Muscle of leg (tissue), 11 donors: ENCODE results near the gene PRKCA. TPM values are rescaled to one million over a fixed set of nuclear protein-coding genes. Genes with fewer than 3 reads are reported as not detected.
A peak's percentile ranks its signal among the peaks of the same experiment; 100 is the strongest.

Source experiments
- DNase-seq: peaks from one replicate; pipeline ENCODE4 v3.0.0; 2013
- H3K27ac ChIP-seq: one replicate; pipeline ENCODE4 v1.5.1; 2013; ENCODE audit warnings: mild to moderate bottlenecking, low read length, control low read depth
- H3K27me3 ChIP-seq: one replicate; pipeline ENCODE4 v1.6.1; 2013; ENCODE audit warnings: low read length; ENCODE audit not compliant: control insufficient read depth, insufficient read depth
- H3K36me3 ChIP-seq: one replicate; pipeline ENCODE4 v1.6.1; 2013; ENCODE audit warnings: low read length; ENCODE audit not compliant: control insufficient read depth, insufficient read depth
- H3K4me1 ChIP-seq: one replicate; pipeline ENCODE4 v1.6.1; 2013; ENCODE audit warnings: low read length; ENCODE audit not compliant: control insufficient read depth, insufficient read depth
- H3K4me3 ChIP-seq: one replicate; pipeline ENCODE4 v1.5.1; 2013; ENCODE audit warnings: low read length, control low read depth
- H3K9me3 ChIP-seq: replicated peaks from 2 replicates; pipeline ENCODE4 v1.6.1; 2013; ENCODE audit warnings: low read depth, low read length; ENCODE audit not compliant: control insufficient read depth
- WGBS: methylation state at CpG from one replicate; pipeline ENCODE4 v1.1.5; 2013; ENCODE audit warnings: missing lambda C conversion rate; ENCODE audit not compliant: insufficient coverage; 5-methylcytosine and 5-hydroxymethylcytosine counted together
- polyA plus RNA-seq, 8 donors: library from polyadenylated mRNA; unstranded; fragments of 120-200 nt; gene quantifications; one replicate each; pipeline versions ENCODE4 v1.2.1 to v1.2.3, GENCODE V29; 2013; ENCODE audit warnings: inconsistent platforms in 1 of 8, low replicate concordance in 1 of 8; ENCODE audit not compliant: insufficient read length in 8 of 8, insufficient read depth in 1 of 8
- total RNA-seq: library from RNA; stranded (reverse); fragments of 120-200 nt; gene quantifications from one replicate; pipeline ENCODE4 v1.2.4, GENCODE V29; 2013

PRKCA gene
- total and polyA plus RNA-seq, 9 donors = 2.3 to 6.5 (median 3.5) TPM

DNA sequence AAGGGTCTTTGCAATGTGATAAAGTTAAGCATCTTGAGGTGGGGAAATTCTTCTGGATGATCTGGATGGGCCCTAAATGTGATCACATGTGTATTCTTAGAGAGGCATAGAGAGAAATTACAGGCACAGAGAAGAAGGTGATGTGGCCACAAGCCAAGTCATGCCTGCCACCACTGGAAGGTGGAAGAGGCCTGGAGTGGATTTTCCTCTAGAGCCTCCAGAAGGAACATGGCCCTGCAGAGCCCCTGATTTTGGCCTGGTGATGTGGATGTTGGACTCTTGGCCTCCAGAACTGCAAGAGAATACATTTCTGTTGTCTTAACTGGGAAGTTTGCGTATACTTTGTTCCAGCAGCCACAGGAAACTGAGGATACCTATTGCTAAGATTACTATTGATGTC is 375.6 kb downstream of the PRKCA start:
- WGBS = no CpG with 5 or more reads among the region's 1 CpG
- Histone ChIP-seq H3K27me3 (peaks cover 2% of the 10 kb centered on the region), H3K4me1 (no peaks in the 10 kb centered on the region), H3K36me3 (no peaks in the 10 kb centered on the region), H3K9me3 (peaks cover 4% of the 10 kb centered on the region), H3K27ac (no peak overlapping the region), H3K4me3 (no peak overlapping the region)
- no peak for DNase-seq

DNA sequence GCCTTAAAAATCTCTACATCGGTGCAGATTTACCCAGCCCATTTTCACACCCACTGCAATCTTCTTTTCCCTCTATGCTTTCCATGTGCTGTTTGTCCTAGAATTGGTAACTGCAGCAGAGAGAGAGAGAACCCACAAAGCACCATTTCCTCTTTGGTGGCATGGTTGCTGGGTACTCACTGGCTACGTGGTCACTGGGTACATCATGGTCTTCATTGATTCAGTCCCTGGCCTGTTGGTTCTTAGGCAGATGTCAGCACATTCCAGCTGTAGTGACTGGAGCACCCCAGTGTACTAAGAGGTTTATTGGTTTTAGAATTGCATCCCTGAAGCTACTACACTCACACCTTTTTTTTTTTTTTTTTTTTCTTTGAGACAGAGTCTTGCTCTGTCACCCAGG is 376.4 kb downstream of the PRKCA start:
- no peaks in the 10 kb centered on the region for H3K4me1 ChIP-seq
- no peak for DNase-seq
- no peaks in the 10 kb centered on the region for H3K36me3 ChIP-seq
- no peak overlapping the region for H3K4me3 ChIP-seq
- H3K27me3 ChIP-seq = peaks cover 2% of the 10 kb centered on the region
- 71% methylated on average over 1 of the region's 2 CpGs for WGBS
- H3K27ac ChIP-seq = no peak overlapping the region
- peaks cover 4% of the 10 kb centered on the region for H3K9me3 ChIP-seq

DNA sequence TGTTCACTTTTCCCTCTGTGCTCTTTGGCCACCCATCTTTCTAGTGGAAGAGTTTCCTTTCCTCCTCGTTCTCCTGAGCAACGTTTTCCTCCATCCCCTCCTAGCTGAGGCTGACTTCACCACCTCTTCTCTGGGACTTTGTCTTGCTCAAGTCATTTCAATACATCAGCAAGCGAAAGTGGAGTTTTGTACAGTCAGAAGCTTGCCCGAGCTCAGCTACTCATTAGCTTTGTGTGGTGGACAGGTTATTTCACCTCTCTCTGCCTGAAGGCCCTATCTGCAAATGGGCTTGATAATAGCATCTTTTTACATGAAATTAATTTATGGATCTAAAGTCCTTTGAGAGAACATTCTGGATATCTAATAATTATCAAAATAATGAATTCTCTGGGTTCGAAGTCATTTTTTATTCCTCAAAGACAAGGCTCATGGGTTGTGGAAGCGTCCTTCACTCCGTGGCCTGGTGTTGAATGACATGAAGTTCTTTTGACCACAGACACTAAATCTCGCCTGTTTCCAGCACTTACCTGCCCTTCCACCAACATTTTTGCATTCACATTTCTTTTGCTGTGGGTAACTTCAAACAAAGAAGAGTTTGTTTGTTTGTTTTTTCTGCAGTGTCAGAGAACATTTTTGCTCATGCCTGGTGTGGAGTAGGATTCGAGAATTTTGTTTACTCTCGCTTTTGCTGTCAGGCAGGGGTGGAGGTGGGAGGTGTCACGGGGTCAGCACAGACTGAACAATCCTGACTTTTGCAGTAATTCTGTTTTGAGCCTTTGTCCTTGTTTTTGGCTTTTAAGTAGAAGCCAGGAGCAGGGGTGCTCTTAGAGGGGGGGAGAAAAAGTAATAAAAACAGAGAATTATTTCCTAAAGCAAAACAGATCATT is 377.5 kb downstream of the PRKCA start:
- DNase-seq = no peak
- peaks cover 1% of the 10 kb centered on the region for H3K4me1 ChIP-seq
- peaks cover 2% of the 10 kb centered on the region for H3K27me3 ChIP-seq
- no peaks in the 10 kb centered on the region for H3K36me3 ChIP-seq
- H3K27ac ChIP-seq = no peak overlapping the region
- 88% methylated on average over 5 of the region's 11 CpGs for WGBS
- H3K4me3 ChIP-seq = no peak overlapping the region
- H3K9me3 ChIP-seq = peaks cover 4% of the 10 kb centered on the region

DNA sequence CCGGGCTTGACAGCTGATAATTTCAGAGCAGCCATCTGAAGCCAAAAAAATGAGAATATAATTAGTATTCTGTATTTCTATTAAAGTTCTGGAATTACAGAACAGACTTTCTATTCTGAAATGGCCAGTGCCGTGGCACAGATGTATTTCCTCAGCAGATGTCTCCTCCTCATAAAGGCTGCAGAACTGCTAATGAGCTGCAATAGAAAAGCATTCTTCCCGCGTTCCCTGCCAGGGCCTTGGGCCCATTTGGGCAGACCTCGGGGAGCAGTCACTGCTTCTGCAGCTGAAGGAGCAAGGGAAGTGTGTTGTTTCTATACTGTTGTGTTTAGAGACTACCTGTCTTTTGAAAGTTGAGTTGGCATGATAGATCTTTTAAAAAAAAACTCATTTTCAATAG is 379.9 kb downstream of the PRKCA start:
- Histone ChIP-seq H3K27ac (no peak overlapping the region), H3K36me3 (no peaks in the 10 kb centered on the region), H3K9me3 (peaks cover 4% of the 10 kb centered on the region), H3K4me1 (peaks cover 3% of the 10 kb centered on the region), H3K4me3 (no peak overlapping the region), H3K27me3 (no peaks in the 10 kb centered on the region)
- no CpG with 5 or more reads among the region's 5 CpGs for WGBS
- no peak for DNase-seq

DNA sequence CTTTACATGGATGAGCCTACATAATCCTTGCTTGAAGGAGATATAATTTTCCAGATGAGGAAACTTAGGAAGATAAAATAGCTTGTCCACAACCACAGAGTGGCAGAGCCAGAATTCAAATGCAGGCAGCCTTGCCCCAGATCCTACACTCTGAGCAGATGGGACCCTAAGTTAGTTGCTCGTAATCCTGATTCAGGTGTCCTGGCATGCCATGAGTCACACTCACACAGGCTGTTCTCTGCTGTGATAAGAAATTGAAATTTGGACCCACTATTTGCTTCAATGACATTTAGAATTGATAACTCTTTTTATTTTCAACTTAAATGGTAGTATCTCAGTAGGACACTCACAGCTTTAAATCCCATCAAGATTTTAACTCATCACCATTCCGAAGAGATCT is 381.8 kb downstream of the PRKCA start:
- Histone ChIP-seq H3K27ac (no peak overlapping the region), H3K9me3 (no peaks in the 10 kb centered on the region), H3K27me3 (no peaks in the 10 kb centered on the region), H3K4me1 (peaks cover 3% of the 10 kb centered on the region), H3K36me3 (no peaks in the 10 kb centered on the region), H3K4me3 (no peak overlapping the region)
- WGBS = 57% methylated on average over 1 of the region's 2 CpGs
- DNase-seq = no peak

DNA sequence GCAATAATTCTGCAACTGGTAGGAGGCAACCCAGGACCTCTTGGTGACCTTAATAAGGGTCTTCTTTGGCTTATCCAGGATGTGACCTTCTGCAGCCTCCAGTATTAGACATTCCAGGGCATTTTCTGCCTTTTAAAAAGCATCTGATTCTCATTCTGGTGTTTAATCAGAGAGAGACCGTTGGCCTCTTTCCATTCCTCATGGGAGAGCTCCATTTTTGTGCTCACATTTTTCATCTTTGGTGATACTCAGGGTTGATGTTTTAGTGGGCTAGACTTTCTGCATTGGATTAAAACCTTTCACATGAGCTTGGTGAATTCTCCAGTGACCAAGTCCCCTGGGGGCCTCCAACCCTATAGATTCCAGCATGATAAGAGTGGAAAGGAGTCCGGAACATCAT is 382.3 kb downstream of the PRKCA start:
- DNase-seq = peak; percentile 37
- no peaks in the 10 kb centered on the region for H3K36me3 ChIP-seq
- WGBS = no CpG with 5 or more reads among the region's 2 CpGs
- H3K9me3 ChIP-seq = no peaks in the 10 kb centered on the region
- no peak overlapping the region for H3K4me3 ChIP-seq
- peaks cover 3% of the 10 kb centered on the region for H3K4me1 ChIP-seq
- no peaks in the 10 kb centered on the region for H3K27me3 ChIP-seq
- no peak overlapping the region for H3K27ac ChIP-seq

DNA sequence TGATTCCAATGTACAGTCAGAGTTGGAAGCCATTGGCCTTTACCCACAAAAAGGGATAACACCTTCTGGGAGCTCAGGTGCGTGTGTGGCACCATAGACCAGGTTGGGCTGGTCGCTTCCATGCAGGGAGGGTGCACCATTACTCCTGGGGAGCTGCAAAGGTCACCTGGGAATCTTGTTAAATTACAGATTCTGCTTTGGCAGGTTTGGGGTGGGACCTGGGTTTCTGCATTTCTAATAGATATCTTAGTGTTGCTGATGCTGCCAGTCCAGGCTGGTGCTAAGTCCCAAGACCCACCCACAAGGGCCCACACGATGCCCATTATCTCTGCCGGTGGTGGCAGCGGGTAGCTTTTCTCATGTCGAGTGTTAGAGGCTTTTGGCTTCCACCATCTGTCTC is 384.2 kb downstream of the PRKCA start:
- Histone ChIP-seq H3K4me3 (no peak overlapping the region), H3K27me3 (no peaks in the 10 kb centered on the region), H3K9me3 (no peaks in the 10 kb centered on the region), H3K27ac (no peak overlapping the region), H3K4me1 (peaks cover 6% of the 10 kb centered on the region), H3K36me3 (no peaks in the 10 kb centered on the region)
- DNase-seq = no peak
- 92% methylated on average over 4 of the region's 6 CpGs for WGBS

DNA sequence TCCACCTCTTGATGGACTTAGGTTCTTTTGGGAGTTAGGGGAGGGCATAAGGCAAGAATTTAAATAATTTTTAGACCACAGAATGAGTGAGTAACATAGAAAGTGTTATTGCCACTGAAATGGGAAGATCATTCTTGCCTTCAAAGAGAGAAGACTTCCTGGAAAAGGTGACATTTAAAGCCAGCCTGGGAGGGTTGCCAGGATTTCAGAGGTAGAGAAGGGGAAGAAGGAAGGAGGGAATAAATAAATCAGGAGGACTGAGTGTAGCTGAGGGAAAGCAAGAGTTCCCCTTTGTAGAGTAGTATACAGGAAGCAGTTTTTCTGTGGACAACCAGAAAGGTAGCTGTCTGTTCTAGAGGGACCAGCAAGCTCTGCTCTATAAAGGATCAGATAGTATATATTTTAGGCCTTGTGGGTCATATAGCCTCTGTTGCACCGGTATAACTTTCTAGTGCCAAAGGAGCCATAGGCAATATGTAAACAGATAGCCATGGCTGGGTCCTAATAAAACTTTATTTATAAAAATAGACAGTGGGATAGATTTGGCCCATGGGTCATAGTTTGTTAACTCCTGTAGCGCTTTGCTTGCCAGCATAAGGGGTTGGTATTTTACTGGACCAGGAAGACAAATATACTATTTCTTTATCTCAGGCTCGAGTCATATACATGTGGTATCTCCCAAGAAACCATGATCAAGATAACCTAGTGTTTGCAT is 385.3 kb downstream of the PRKCA start:
- H3K4me1 ChIP-seq = peaks cover 11% of the 10 kb centered on the region
- H3K9me3 ChIP-seq = no peaks in the 10 kb centered on the region
- WGBS = no CpG with 5 or more reads among the region's 3 CpGs
- H3K4me3 ChIP-seq = no peak overlapping the region
- H3K27ac ChIP-seq = no peak overlapping the region
- DNase-seq = no peak
- H3K36me3 ChIP-seq = no peaks in the 10 kb centered on the region
- H3K27me3 ChIP-seq = no peaks in the 10 kb centered on the region

DNA sequence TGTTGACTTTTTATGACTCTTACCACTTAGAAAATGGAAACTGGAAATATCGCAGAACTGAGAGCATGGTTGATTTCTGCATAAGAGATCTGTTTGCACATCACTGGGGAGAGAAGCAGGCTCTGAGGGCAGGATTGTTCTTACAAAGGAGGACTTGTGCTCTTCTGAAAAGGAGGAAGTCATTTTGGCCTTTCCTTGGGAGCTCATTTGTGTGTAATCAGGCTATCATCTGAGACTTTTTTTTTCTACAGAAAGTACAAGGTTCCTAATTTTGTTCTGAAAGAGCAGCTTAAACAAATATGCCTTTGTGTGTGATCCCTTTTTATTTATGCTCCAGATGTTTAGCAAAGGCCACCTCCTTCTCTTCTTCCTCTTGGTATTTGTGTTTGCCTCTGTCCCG is 386.8 kb downstream of the PRKCA start:
- Histone ChIP-seq H3K4me1 (peaks cover 11% of the 10 kb centered on the region), H3K36me3 (no peaks in the 10 kb centered on the region), H3K9me3 (no peaks in the 10 kb centered on the region), H3K27me3 (no peaks in the 10 kb centered on the region), H3K4me3 (no peak overlapping the region), H3K27ac (no peak overlapping the region)
- 70% methylated on average over 1 of the region's 2 CpGs for WGBS
- DNase-seq = peak; percentile 30

DNA sequence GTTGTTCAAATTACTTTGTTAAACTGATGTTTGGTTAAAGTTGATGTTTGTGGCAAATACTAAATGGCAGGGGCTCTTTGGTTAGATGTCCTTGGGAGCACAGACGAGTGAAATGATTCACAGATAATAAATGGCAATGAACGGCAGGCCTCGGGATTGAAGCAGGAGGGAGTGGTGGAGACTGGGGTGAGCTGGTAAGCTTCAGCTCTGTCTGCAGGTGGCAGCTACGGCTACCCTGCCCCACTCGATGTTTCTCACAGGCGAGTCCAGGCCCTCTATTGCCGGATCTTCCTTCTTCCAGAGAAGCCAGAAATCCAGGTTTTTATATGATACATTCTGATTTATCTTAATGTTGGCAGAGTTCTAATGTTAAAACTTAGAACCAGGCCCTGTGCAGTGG is 387.8 kb downstream of the PRKCA start:
- WGBS = 86% methylated on average over 3 of the region's 7 CpGs
- H3K9me3 ChIP-seq = no peaks in the 10 kb centered on the region
- no peak overlapping the region for H3K4me3 ChIP-seq
- H3K27me3 ChIP-seq = no peaks in the 10 kb centered on the region
- no peaks in the 10 kb centered on the region for H3K36me3 ChIP-seq
- DNase-seq = no peak
- peaks cover 8% of the 10 kb centered on the region for H3K4me1 ChIP-seq
- no peak overlapping the region for H3K27ac ChIP-seq
